Ureter (tissue), 1 donor: Measurements from ENCODE around the gene ANKFN1. TPM values are rescaled to one million over a fixed set of nuclear protein-coding genes. Genes with fewer than 3 reads are reported as not detected.
"Not testable (repeated sequence)": the region's sequence is repeated elsewhere in the genome, so short reads cannot be mapped to it uniquely, and the experiment has no call there.

Experiments
- DNase-seq: peaks from one replicate; pipeline ENCODE4 v3.0.0-alpha.2; 2020; ENCODE audit warnings: low spot score
- total RNA-seq: library from RNA; stranded (reverse); gene quantifications from one replicate; pipeline ENCODE4 v1.2.4, GENCODE V29; 2023
- donor health status: DM: yes; HTN: yes; CAD: no.

The ANKFN1 gene
- total RNA-seq, 1 donor from 2014 or later = 33.9 TPM

DNA sequence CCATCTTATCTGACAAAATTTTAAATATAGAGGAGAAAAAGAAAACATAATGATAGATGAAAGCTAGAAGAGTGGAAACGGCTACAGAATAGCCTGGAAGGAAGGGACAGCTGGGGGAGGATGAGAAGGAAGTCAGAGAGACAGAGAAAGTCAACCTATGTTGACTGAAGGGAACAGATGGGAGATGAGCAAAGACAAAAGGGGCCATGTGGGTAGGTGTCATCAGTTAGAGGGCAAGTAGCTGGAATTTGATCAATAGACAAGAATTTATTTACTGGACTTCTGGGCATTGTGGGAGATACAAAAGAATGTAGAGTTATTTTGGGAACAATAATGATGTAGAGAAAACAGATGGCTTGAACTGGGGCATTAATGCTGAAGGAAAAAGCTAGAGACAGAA, 194.4 kb downstream of the ANKFN1 start:
- DNase-seq = no peak

- DNase-seq = no peak
Measured at GRCh38 chr17:56350592-56350991, 197.3 kb downstream of the ANKFN1 start.

DNA sequence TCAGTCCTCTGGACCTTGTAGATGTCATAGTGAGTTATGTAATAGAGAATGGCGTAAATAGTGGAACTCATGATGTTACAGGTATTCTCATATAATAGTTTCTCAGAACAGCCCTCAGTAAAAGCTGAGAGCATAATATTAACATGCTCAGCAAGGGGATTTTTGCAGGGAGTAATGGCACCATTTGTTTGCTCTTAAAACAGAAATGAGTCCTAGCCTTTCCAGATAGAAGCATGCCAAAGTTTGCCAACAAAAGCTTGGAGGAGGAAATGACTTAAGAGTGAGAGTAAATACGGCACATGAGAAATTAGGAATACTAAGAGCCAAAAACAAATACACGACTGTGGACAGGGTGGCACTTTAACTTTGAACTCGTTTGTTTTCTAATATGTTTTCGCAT, 198.4 kb downstream of the ANKFN1 start:
- DNase-seq = no peak

DNA sequence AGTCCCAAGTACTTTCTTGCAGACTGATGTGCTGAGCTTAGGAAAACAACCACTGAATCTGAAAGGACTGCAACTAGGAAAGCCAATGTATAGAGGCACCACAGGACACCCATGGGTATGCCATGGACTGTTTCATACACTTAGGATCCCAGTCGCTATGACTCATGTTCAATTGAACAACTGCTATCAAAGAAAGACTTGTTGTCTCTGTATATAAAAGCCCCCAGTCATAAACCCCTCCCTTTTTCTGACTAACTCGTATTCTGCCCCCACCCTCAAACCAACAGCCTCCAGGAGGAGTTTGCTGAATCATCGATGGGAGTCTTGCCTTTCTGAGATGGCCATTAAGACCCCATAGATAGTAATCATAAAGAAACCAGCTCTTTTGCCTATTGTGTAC, 205.4 kb downstream of the ANKFN1 start:
- no peak for DNase-seq

- DNase-seq = no peak
Measured at GRCh38 chr17:56359518-56359917, 206.2 kb downstream of the ANKFN1 start.

DNA sequence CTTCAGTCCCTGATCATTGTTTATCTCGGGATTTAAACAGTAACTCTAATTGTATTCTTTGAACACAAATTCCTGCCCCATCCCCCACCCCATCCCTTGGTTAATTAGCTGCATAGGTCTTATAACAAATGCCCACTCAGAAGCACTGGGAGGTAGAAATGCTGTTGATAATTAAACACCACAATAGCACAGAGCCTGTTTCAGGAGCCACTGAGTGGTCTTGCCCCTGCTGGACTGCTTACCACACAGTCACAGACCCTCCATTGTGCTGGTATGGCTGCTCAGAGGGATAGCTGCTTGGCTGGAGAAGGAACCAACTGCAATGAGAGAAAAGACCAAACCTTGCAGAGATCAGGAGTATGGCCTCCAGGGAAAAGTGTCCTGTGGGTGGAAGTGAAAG, 214.1 kb downstream of the ANKFN1 start:
- no peak for DNase-seq

DNA sequence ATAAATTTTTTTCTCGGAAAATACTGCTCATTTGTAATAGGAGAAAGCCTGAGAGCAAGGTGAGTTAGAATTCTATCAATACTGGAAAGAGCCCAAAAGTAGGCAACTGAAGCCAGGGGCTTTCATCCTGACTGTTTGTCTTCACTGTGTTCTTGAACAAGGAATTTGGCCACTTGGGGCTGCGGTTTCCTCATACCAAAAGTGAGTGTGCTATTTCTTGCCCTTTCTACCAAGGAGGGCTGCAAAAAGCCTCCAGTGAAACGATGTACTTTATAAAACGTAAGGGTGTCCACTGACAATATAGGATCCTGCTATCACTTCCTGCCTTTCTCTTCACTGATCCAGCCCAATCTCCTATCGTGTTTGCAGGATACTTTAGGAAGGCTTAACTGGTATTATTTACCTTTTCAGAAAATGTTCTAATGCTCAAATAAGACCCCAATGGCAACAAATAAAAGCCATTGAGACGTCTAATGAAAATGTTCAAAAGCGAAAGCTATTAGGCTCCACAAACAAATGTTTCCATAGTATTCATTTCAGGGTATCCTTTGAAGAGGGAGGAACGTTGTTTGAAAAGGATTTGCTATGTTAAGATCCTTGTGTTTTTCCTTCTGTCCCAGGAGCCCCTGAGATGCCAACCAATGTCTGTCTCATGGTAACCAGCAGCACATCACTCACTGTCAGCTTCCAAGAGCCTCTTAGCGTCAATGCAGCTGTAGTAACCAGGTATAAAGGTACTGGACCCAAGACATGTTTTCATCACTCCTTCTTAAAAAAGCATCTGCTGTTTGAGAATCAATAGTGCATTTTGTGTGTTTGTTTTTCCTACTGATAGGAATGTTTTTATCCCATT, 220.9 kb downstream of the ANKFN1 start:
- DNase-seq = no peak

- DNase-seq = no peak
Measured at GRCh38 chr17:56389356-56389755, 236.1 kb downstream of the ANKFN1 start.

DNA sequence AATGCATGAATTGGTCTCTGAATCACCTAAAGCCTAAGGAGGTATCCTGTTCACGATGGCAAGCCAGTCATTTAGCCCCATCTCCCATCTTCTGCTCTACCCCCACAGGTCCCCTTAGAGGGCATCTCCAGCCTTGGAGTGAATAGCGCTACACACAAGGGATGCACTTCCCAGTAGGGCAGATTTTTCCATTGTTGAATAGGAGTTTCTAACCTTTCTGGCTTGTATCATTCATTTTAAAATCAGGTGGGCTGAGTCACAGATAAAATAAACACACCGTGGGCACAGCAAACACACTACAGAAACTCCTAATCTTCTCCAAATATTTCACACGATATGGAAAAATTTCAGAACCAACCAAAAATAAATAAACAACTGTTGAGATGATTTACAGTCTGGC, 239.0 kb downstream of the ANKFN1 start:
- no peak for DNase-seq

DNA sequence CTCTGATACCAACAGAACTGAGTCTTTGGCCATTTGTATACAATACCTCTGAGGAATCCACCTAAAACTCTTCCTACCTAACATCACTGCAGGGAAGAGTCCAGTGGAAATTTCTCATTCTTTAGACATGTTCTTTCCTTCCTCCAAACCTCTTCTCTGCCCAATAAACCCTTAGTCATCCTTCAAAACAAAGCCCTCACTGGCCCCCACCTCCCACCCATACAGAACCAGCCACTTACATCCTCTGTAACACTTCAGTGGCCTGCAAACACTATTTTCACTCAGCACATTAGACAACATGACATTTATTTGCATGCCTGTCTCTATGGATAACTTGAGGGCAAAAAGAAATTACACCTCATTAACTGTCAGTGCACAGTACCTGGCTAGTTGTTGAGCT, 239.9 kb downstream of the ANKFN1 start:
- DNase-seq = no peak

DNA sequence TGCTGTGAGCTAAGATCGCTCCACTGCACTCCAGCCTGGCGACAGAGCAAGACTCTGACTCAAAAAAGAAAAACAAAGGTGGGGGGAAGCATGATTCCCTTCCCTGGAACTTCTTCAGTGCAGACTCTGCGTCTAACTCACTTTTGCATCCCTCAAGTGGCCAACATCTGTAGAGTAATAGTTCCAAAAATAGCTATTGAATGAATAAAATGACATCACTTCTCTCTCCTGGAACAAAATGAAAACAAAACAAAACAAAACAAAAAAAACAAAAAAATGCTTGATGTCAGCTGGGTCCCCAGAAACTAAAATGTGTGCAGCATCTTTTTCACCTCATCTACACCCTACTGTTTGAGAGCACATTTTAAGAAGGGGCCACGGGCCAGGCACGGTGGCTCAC, 242.5 kb downstream of the ANKFN1 start:
- no peak for DNase-seq

- DNase-seq = no peak
Measured at GRCh38 chr17:56407086-56407485, 253.8 kb downstream of the ANKFN1 start.

DNA sequence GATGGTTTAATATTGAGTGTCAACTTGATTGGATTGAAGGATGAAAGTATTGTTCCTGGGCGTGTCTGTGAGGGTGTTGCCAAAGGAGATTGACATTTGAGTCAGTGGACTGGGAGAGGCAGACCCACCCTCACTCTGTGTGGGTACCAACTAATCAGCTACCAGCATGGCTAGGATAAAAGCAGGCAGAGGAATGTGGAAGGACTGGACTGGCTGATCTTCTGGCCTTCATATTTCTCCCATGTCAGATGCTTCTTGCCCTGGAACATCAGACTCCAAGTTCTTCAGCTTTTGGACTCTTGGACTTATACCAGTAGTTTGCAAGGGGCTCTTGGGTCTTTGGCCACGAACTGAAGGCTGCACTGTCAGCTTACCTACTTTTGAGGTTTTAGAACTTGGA, 259.1 kb downstream of the ANKFN1 start:
- DNase-seq = not testable (repeated sequence)

DNA sequence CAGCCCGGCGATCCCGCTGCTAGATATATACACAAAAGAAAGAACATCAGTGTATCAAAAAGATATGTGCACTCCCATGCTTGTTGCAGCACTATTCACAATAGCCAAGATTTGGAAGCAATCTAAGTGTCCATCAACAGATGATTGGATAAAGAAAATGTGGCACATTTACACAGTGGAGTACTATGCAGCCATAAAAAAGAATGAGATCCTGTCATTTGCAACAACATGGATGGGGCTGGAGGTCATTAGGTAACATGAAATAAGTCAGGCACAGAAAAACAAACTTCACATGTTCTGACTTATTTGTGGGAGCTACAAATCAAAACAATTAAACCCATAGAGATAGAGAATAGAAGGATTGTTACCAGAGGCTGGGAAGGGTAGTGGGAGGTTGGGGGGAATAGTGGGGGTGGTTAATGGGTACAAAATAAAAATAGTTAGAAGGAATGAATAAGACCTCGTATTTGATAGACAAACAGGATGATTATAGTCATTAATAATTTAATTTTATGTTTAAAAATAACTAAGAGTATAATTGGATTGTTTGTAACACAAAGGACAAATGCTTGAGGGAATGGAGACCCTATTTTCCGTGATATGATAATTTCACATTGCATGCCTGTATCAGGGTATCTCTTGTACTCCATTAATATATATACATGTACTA, 263.5 kb downstream of the ANKFN1 start:
- DNase-seq = no peak

DNA sequence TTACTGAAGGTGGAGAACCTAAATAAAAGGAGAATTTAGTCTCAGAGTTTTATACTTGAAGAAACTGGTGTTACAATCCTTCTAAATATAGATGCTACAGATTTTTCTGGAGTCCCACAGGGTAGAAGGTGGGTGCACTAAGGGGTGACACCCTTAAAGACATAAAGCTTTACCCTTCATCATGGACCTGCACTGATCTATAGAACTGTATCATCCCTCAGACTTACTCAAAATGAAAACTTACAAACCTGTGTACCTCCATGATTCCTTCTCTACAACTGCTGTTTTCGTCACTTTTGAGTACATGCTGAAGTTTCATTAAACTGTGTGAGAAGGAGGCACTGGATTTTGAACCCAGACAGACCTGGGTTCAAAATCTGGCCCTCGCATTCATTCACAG, 270.7 kb downstream of the ANKFN1 start:
- DNase-seq = no peak

GRCh38 chr17:56424543-56425044, 271.3 kb downstream of the ANKFN1 start:
- DNase-seq = no peak

DNA sequence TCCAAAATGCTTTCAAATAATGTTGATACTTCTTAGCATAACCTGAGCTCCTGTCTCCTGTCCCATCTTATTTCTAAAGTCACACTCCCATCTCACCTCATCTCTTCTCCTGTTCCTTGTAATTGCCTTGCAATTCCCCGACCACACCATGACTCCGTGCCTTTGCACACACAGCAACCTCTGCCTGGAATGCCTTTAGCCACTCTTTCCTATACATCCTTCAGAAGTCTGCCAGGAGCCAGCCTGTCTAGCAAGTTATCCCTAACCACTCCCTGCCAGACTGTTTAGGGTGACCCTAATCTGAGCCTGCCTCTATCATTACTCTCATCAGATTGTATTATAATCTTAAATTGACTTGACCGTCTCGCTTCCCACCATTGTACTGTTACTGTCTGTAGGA, 272.2 kb downstream of the ANKFN1 start:
- no peak for DNase-seq

DNA sequence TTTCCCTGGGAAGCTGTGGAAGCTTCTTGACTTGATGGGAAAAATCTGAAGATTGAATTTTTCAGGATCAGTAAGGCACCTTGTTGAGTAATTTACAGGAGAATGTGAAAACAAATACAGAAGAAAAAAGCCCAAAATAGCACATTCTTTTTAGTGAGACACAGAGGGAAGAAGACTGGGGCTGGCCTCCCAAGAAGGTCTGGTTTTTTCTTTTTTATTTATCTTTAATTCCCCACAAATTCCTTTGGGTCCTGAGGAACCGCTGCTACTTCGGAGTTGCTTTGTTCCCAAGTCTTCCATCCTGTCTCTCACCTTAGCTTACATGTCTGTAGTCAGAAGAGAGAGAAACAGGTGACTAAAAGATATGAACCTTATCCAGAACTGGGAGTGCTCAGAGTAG, 273.6 kb downstream of the ANKFN1 start:
- DNase-seq = no peak

DNA sequence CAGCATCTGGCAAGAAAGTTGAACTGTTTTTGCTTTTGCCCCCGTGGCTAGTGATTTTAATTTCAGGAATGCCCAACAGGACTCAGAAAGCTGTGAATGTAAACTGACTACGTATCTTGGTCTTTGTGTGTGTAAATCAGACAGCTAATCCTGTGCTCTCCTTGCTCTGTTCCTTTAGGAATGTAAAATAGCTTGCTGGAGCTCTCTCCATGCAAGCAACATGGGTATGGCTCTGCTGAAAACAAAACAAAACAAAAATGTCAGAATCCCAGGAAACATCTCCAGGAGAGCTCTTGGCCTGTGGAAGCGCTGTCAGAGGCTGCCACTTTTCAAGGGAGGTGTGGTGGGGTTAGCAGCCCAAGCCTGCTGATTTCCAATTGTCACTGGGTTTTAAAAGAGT, 278.5 kb downstream of the ANKFN1 start:
- no peak for DNase-seq

GRCh38 chr17:56432443-56432842, 279.2 kb downstream of the ANKFN1 start:
- DNase-seq = no peak

DNA sequence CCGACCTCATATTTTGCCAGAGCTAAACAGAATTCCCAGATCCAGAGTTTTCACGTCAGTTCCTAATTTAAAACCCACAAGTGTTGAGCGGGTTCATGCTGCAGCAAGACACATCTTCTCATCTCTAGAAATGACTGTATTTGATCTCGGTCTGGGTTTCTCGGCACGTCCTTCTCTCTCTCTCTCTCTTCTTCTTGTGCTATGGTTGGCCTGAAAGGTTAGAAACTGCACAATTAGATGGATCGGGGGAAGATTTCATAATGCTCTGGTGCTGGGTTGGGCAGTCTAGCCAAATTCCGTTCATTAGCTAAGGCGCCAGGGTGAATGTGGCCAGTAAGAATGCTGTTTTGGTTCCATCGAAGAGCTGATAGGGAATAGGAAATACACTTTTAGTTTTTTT, 281.3 kb downstream of the ANKFN1 start:
- no peak for DNase-seq

DNA sequence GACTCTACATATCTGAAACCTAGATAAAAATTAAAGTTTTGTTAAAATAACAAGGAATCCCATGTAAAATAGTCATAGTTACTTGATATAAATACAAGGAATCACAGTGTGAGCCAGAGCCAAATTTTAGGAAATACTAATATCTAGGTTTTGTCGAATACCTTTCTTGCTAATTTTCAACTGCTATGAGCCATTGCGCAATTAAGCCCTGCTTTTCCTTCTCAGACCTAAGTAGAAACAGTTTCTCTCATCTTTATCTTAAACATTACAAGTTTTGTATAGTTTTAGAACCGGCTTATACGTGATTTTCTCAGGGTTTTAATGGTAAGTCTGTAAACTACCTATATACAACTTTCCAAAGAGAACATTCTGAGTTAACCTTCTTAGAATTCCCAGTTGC, 282.9 kb downstream of the ANKFN1 start:
- no peak for DNase-seq

- DNase-seq = no peak
Measured at GRCh38 chr17:56440419-56440818, 287.1 kb downstream of the ANKFN1 start.
